ENCODE measurements around the gene ATAD3C.
"Not testable (repeated sequence)": the region's sequence is repeated elsewhere in the genome, so short reads cannot be mapped to it uniquely, and the experiment has no call there.

Gene ATAD3C

DNA sequence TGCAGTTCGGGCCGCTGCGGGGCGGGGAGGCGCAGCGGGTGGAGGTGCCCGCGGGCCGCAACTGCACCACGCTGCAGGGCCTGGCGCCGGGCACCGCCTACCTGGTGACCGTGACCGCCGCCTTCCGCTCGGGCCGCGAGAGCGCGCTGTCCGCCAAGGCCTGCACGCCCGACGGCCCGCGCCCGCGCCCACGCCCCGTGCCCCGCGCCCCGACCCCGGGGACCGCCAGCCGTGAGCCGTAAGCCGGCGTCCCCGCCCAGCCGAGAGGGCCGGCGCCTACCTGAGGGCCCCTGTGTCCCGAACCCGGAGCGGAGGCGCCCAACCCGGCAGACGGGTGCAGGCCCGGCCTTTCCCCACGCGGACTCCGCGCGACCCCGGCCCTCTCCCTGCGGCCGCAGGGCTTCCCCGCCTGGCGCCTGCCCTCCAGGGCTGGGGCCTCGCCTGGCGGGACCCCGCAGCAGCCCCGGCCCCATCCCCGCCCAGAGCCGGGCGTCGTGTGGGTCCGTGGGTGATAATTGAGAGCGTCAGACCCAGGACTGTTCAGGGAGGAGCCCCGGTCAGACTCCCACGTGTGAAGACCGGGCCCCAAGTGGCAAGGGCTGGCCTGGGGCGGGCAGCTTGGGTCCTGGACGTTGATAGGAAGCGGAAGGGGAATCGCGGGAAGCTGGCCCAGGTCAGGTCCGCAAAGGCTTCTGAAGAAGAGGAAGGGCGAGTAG, 9.8 kb upstream of the ATAD3C start:
- CTCF ChIA-PET: interaction anchor here (0.8 to 2.8 kb wide), 5 partner anchors 8 to 60 kb away, joined by 3 to 10 read pairs (median 6); a partner anchor contains a TSS

DNA sequence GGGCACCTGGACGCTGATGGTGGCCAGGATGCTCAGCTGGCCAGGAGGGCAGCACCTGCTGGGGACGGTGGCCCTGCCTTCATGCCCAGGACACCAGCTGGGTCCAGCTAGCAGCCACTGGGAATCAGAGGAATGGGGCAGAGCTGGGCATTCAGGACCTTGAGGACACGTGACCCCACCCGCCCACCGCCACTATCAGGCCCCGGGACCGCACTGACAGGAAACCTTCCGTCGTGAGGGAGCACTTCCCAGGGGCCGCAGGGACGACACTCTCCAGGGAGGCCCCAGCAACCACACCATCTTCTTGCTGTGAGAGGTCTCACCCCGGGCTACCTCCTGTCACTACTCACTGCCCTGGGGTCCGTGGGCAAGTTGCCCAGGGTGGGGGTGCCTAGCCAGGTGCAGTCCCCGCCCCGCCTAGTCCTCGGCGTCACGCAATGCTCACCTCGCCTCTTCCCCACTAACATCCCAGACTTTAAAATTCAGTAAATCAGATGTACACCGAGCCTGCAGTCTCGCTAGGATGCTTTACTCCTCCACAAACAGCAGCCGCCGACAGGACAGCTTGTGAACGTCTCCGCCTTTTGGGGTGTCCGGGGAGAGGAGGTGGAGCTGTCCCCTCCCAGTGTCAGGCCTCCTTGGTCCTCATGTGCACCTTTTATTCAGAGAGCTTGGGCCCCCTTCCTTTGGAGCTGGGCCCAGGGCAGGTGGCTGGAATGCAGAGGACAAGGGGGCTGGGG, 9.1 kb upstream of the ATAD3C start:
- CTCF ChIA-PET: interaction anchor here (0.8 to 2.8 kb wide), 11 partner anchors 9 to 69 kb away, joined by 3 to 10 read pairs (median 4); partner anchors contain the start of gene ATAD3C
- H3K36me3 Mint-ChIP-seq: no peaks in the 10 kb centered on the region
- no peak for DNase-seq
- H3K27me3 Mint-ChIP-seq: peaks cover 48% of the 10 kb centered on the region
- H3K27ac Mint-ChIP-seq: no peak overlapping the region
- no peaks in the 10 kb centered on the region for H3K9me3 Mint-ChIP-seq
- peaks cover 4% of the 10 kb centered on the region for H3K4me1 Mint-ChIP-seq
- no peak overlapping the region for H3K4me3 Mint-ChIP-seq

More for the DNA sequence above, 9.8 kb upstream of the ATAD3C start:
- no peak for DNase-seq
- H3K27me3 Mint-ChIP-seq: peaks cover 55% of the 10 kb centered on the region
- no peak overlapping the region for H3K27ac Mint-ChIP-seq
- peaks cover 9% of the 10 kb centered on the region for H3K4me1 Mint-ChIP-seq
- no peaks in the 10 kb centered on the region for H3K9me3 Mint-ChIP-seq
- no peaks in the 10 kb centered on the region for H3K36me3 Mint-ChIP-seq
- no peak overlapping the region for H3K4me3 Mint-ChIP-seq

- Mint-ChIP-seq H3K27ac (no peak overlapping the region), H3K36me3 (no peaks in the 10 kb centered on the region), H3K4me1 (peaks cover 2% of the 10 kb centered on the region), H3K4me3 (no peak overlapping the region), H3K27me3 (peaks cover 43% of the 10 kb centered on the region), H3K9me3 (no peaks in the 10 kb centered on the region)
- peak; percentile 67 for DNase-seq
- CTCF ChIA-PET: interaction anchor here (0.8 to 2.8 kb wide), 11 partner anchors 9 to 95 kb away, joined by 3 to 10 read pairs (median 4); partner anchors contain the start of gene ATAD3C
Observed at GRCh38 chr1:1441002-1441888, 8.2 kb upstream of the ATAD3C start.

GRCh38 chr1:1442069-1442770, 7.3 kb upstream of the ATAD3C start:
- peaks cover 33% of the 10 kb centered on the region for H3K27me3 Mint-ChIP-seq
- H3K36me3 Mint-ChIP-seq: no peaks in the 10 kb centered on the region
- H3K27ac Mint-ChIP-seq: no peak overlapping the region
- no peak for DNase-seq
- no peaks in the 10 kb centered on the region for H3K4me1 Mint-ChIP-seq
- CTCF ChIA-PET: interaction anchor here (1.4 to 2.8 kb wide), 3 partner anchors 11 to 44 kb away, joined by 3 to 10 read pairs (median 9); no protein-coding TSS in a partner anchor
- H3K9me3 Mint-ChIP-seq: no peaks in the 10 kb centered on the region
- no peak overlapping the region for H3K4me3 Mint-ChIP-seq

- H3K4me1 Mint-ChIP-seq, H3K36me3 Mint-ChIP-seq, CTCF ChIA-PET, H3K9me3 Mint-ChIP-seq, DNase-seq, H3K4me3 Mint-ChIP-seq, H3K27ac Mint-ChIP-seq: not testable (repeated sequence)
- H3K27me3 Mint-ChIP-seq: peaks cover 13% of the 10 kb centered on the region
Observed at GRCh38 chr1:1446631-1447030, 2.9 kb upstream of the ATAD3C start.

GRCh38 chr1:1450616-1451015, 1.1 kb downstream of the ATAD3C start:
- H3K27me3 Mint-ChIP-seq: peaks cover 10% of the 10 kb centered on the region
- CTCF ChIA-PET, DNase-seq, H3K36me3 Mint-ChIP-seq, H3K27ac Mint-ChIP-seq, H3K4me1 Mint-ChIP-seq, H3K4me3 Mint-ChIP-seq, H3K9me3 Mint-ChIP-seq: not testable (repeated sequence)

- Mint-ChIP-seq H3K4me3 (no peak overlapping the region), H3K27me3 (peaks cover 10% of the 10 kb centered on the region), H3K4me1 (no peaks in the 10 kb centered on the region), H3K36me3 (no peaks in the 10 kb centered on the region), H3K27ac (no peak overlapping the region), H3K9me3 (no peaks in the 10 kb centered on the region)
- DNase-seq: no peak
- CTCF ChIA-PET: no interaction called here
Observed at GRCh38 chr1:1451696-1452364, 2.3 kb downstream of the ATAD3C start.

DNA sequence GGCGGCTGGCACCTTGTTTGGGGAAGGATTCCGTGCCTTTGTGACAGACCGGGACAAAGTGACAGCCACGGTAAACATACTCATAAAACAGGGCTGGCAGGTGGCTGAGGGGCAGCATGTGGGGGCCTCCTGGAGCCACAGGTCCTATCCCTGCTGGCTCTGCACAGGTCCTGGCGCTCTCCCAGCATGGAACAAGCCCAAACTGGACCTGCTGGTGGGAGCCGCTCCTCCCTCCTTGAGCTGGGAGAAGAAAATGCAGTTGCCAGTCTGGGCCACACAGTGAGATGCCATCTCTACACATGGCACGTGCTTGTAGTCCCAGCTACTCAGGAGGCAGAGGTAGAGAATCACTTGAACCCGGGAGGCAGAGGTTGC, 2.9 kb downstream of the ATAD3C start:
- H3K4me1 Mint-ChIP-seq, DNase-seq, H3K36me3 Mint-ChIP-seq, H3K9me3 Mint-ChIP-seq, H3K27ac Mint-ChIP-seq, H3K4me3 Mint-ChIP-seq, CTCF ChIA-PET: not testable (repeated sequence)
- H3K27me3 Mint-ChIP-seq: peaks cover 10% of the 10 kb centered on the region

DNA sequence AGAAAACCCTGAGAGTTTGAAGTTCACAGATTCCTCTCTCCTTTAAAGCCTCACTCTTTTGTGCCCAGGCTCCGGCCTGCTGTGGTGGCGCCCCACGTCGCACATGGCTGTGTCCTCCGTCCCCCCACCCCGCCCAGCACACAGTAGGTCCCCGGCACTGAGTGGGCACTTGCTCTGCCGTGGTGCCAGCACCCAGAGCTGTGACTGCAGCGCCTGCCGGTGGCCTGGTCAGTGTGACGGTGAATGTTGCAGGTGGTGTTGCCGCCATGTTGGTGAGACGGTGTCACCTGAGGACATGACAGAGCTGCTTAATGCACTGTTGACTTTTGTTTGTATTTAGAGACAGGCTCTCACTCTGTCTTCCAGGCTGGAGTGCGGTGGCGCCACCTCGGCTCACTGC, 3.4 kb downstream of the ATAD3C start:
- no peaks in the 10 kb centered on the region for H3K4me1 Mint-ChIP-seq
- no peak for DNase-seq
- no peaks in the 10 kb centered on the region for H3K9me3 Mint-ChIP-seq
- CTCF ChIA-PET: no interaction called here
- H3K4me3 Mint-ChIP-seq: no peak overlapping the region
- H3K36me3 Mint-ChIP-seq: no peaks in the 10 kb centered on the region
- no peak overlapping the region for H3K27ac Mint-ChIP-seq
- peaks cover 10% of the 10 kb centered on the region for H3K27me3 Mint-ChIP-seq

- H3K27me3 Mint-ChIP-seq, H3K4me1 Mint-ChIP-seq, H3K9me3 Mint-ChIP-seq, H3K36me3 Mint-ChIP-seq, CTCF ChIA-PET, DNase-seq, H3K27ac Mint-ChIP-seq, H3K4me3 Mint-ChIP-seq: not testable (repeated sequence)
Observed at GRCh38 chr1:1454286-1455056, 5.0 kb downstream of the ATAD3C start.

DNA sequence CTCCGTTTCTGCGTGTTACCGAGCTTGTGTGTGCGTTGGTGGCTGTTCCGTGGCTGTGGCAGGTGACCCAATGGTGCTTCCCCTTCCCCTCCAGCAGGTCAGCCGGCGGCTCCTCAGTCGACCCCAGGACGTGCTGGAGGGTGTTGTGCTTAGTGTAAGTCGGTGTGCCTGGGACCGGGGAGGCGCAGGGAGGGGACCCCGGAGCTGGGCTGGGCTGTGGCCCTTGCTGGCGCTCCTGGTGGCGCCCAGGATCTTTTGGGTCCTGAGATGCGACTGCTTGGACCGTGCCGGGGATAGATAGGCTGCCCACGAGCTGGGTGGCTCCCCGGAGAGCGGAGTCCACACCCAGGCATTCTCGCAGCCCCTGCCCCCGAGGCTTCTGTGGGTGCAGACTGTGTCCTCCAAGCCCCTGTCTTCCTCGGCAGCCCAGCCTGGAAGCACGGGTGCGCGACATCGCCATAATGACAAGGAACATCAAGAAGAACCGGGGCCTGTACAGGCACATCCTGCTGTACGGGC, 5.9 kb downstream of the ATAD3C start:
- H3K4me1 Mint-ChIP-seq: no peaks in the 10 kb centered on the region
- H3K27ac Mint-ChIP-seq: no peak overlapping the region
- no peak for DNase-seq
- CTCF ChIA-PET: no interaction called here
- peaks cover 7% of the 10 kb centered on the region for H3K27me3 Mint-ChIP-seq
- H3K9me3 Mint-ChIP-seq: no peaks in the 10 kb centered on the region
- no peak overlapping the region for H3K4me3 Mint-ChIP-seq
- H3K36me3 Mint-ChIP-seq: no peaks in the 10 kb centered on the region

- H3K4me1 Mint-ChIP-seq, DNase-seq, H3K36me3 Mint-ChIP-seq, H3K27ac Mint-ChIP-seq, H3K4me3 Mint-ChIP-seq, H3K27me3 Mint-ChIP-seq, H3K9me3 Mint-ChIP-seq, CTCF ChIA-PET: not testable (repeated sequence)
Observed at GRCh38 chr1:1455934-1456333, 6.4 kb downstream of the ATAD3C start.
